HG03095 (cell line): ENCODE results near the gene MUC5B.

Source experiments
- ATAC-seq: cut with Tn5 transposase; IDR thresholded peaks from one replicate; pipeline ENCODE4 v1.9.1; 2021; ENCODE audit warnings: moderate library complexity; ENCODE audit not compliant: unreplicated experiment

Gene MUC5B

DNA sequence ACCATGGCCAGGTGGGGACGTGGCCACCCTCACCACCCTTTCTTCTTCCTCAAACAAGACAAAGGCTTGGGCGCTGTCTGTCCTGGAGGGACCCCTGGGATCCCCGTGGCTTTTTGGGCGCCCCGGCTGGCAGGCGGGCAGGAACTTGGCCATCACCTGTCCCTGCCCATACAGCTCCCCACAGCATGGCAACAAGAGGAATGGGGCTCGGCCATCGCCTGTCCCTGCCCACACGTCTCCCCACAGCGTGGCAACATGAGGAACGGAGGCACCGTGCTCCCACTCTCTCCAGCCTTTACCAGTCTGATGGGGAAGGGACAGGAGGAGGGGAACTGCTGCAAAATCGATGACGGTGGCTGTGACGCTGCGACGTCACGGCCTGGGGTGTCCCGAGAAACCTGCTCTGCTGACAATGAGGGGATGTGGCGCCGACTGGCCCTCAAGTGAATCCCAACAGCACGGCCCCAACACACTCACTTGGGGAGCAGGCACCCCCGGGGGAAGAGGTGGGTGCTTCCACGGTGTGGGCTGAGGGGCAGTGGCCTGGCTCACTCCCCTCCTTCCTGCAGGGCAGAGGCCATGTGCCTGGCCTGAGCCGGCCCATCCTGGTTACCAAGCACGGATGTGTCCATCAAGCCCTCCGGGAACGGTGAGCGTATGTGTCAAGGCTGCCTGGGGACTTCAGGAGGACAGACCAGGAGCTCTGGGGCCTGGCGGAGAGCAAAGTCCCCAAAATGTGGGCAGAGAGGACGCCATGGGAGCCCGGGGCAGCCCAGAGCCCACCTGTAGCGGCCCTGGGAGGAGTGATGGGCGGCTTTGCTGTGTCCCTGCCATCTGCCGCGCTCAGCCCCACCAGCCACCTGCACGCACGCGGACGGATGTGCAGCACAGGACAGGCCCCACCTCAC, 56.2 kb downstream of the MUC5B start:
- ATAC-seq: no peak

DNA sequence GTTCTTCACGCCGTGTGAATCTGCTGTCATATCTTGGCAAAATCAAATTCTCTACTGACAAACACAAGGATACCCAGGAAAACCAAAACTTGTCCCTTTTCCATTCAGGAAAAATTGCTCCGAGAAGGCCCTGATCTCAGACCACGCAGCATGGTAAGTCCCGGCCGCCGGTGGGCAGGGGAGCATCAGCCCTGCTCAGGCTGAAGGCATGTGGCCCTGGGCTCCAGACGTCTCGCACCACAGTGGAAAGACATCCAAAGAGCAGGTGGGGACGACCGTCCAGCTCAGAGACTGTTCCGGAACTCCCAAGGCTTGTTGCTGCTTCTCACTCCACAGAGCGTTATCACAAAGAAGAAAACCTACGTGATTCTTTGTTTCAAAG, 56.8 kb downstream of the MUC5B start:
- ATAC-seq: no peak

DNA sequence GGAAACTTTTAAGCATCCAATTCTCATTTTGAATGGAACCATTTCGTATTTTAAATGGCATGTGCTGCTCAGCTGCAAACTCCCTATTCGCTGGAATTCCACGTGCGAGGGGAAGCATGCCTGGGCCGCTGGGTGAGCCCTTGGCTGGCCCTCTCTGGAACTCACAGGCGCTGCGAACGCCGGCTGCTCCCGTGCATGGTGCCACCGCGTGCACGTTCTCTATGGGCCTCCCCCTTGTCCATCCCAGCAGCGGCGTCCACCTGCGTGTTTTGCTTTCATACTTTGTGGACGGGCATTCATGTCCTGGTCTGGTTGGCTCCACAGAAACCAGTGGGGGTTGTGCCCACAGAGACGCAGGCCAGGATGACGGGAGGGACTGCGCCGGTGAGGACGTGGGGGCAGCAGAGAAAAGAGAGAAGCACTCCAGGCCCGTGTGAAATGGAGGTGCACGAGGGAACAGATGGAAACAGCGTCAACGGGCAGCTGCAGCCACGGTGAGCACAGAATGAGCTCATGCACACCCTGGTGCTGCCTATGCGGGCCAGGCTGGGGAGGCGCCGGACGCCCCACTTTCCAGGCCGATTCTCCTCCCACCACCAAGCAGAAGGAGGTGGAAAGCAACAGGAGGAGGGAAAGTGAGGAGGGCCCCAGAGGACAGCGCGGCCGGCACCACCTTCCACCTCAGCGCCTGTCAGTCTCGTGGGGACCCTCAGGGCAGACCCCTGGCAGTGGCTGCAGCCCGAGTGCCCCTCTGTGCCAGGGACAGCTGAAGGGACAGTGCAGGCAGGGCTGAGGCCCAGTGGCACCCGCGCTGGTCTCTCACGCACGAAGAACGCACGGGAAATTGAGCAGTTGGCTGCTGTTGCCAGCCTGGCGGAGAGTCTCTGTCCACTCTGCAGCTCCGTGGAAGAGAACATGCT, 57.5 kb downstream of the MUC5B start:
- ATAC-seq: no peak

- ATAC-seq: no peak
These were observed 58.6 kb downstream of the MUC5B start for GRCh38 chr11:1281326-1281973.

DNA sequence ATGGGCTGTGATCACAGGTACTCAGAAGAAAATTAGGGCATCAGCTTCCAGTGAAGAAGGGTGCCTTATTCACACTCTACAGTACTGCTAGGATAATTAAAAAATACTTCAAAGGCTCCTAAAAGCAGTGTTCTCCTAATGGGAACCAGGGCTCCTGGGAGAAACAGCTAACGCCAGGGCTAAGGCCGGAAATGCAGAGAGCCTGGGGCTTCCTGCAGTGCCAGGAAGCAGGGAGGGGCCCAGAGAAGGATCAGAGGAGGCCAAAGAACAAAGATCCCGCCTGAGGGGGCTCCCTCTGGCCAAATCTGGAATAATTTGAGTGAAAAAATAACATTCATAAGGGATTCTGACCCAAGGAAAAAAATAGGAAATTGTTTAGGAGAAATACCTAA, 59.1 kb downstream of the MUC5B start:
- no peak for ATAC-seq

- ATAC-seq: no peak
These were observed 60.2 kb downstream of the MUC5B start for GRCh38 chr11:1283091-1283511.

DNA sequence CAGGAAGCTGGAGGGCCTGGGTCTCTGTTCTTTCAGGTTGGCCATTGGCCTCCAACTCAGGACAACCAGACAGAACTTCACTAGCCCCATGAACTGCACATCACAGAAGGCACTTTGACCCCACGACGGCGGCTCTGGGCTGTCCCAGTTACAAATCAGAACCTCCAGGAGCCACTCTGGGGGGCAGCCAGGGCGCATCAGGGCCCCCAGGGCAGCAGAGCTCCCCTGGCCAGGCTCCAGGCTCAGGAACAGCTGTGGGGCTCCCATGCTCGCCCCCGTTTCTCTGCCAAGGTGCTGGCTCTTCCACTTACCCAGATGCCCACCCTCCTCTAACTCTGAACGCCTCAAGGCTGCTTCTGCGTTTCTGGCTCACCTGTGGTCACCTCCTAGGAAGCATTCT, 61.0 kb downstream of the MUC5B start:
- no peak for ATAC-seq

- ATAC-seq: no peak
These were observed 62.5 kb downstream of the MUC5B start for GRCh38 chr11:1285316-1285744.

GRCh38 chr11:1285876-1286275, 63.0 kb downstream of the MUC5B start:
- no peak for ATAC-seq

- no peak for ATAC-seq
These were observed 65.1 kb downstream of the MUC5B start for GRCh38 chr11:1287928-1288327.

DNA sequence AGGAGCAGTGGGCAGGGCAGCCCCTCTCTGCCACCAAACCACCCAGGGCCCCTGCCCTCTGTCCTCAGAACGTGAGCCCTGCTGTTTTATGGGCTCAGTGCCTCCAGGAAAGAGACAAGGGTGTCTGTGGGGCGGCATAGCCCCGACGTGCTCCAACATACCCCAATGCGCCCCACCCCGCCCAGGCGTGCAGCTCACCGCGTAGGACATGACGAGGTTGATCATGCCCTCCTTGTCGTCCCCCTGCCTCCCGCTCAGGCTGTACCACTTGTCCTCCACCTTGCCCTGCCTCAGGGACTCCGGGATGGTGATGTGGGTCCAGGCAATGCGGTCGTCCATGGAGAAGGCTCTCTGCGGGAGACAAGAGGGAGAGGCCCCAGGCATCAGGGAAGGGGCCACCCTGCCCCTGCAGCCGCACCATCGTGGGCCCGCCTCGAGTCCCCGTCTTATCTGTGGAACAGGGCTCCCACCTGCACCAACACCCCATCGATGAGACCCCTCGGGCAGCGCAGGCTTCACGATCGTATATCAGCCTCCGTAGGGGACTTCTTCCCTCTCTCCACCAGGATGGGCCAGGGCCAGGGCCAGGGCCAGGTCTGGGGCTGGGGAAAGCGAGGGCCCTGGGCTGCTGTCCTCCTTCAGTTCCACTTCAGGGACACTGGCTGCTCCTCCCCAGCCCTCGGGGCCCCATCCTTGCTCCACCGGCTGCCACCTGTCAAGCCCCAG, 65.7 kb downstream of the MUC5B start:
- ATAC-seq: no peak

DNA sequence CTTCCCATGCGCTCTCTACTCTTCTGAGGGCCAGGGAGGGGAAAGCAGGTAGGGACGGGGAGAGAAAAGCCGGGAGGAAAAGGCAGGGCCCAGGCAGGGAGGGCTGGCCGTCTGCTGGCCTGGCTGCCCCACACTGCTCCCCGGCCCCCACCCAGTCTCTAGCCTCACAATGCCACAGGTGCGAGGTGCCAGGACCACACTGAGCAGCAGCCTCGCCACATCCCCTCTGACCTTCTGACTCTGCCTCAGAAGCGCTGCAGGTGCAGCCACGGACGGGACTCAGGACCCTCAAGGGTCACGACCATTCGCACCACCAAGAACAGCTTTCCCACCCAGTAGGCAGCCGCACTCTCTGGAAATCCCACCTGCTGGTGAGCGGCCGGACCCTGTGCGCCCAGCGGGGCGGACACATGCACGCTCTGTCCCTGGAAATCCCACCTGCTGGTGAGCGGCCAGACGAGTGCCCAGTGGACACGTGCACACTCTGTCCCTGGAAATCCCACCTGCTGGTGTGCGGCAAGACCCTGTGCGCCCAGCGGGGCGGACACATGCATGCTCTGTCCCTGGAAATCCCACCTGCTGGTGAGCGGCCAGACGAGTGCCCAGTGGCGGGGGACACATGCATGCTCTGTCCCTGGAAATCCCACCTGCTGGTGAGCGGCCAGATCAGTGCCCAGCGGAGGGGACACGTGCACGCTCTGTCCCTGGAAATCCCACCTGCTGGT, 66.5 kb downstream of the MUC5B start:
- no peak for ATAC-seq

DNA sequence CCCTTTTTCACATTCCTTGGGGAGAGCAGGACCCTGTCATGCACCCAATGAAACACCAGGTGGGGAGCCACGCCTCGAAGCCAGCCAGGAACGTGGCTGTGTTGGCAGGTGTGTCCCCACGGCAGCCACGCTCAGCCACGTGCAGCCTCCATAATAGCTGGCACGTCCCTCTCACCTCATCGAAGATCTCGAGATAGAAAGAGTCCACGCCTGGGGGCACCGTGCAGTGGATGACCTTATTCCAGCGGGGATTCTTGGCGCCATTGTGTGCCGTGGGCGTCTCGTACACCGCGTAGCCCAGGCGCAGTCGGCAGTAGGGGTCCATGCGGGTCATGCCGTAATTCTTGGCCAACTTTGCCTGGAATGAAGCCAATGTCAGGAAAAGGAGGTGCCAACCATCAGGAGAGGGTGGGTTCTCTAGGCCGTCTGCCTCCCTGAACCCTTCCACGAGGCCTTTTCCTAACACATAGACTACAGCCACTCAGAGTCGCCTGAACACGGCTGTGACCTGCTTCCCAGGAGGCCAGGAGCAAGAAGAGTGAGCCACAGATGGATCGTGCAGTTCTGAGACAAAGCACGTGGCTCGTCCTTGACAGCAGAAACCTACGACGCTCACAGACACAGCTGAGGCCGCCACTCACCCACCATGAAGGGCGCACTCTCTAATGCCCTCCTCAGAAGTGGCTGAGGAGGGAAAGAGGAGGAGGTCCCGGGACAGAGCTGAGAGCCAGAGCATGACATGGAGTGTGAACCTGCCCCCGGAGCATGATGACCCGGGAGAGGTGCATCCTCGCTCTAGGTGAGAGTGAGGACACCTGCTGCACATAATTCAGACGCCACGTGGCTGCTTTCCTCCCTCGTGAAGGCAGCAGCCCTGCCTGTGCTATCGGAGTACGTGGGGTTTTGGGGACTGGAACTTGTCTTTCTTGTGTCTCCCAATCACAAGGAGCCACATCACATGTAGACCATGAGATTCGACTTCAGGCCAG, 67.5 kb downstream of the MUC5B start:
- no peak for ATAC-seq

- ATAC-seq: no peak
These were observed 68.6 kb downstream of the MUC5B start for GRCh38 chr11:1291295-1292017.

DNA sequence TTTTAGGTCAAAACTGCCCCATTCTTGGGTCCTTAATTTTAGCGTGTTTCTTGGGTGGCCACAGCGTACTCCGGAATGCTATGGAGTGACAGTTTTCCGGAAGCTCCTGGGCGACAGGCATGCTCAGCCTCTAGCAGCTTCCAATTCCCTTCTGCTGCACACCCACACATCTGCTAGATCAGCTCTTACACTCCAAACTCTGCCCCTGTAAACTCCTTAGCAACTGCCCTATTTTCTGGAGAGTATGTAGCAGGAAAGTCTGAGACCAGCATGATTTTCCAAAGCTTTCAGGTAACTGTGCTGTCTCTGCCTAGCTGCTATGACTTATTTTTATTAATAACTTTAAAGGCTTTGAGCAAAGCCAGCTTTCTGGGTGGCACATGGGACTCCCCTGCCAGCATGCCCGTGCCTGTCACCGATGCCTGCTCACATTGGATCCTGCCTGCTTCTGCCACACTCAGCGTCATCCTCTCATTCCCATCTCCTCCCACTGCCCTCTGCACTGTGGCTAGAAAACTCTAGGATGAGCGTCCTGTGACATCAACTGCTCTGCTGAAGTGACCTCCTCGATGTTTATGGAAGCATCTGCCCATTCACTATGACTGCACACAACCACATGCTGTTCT, 69.3 kb downstream of the MUC5B start:
- ATAC-seq: no peak

GRCh38 chr11:1292644-1293618, 70.1 kb downstream of the MUC5B start:
- ATAC-seq: no peak

DNA sequence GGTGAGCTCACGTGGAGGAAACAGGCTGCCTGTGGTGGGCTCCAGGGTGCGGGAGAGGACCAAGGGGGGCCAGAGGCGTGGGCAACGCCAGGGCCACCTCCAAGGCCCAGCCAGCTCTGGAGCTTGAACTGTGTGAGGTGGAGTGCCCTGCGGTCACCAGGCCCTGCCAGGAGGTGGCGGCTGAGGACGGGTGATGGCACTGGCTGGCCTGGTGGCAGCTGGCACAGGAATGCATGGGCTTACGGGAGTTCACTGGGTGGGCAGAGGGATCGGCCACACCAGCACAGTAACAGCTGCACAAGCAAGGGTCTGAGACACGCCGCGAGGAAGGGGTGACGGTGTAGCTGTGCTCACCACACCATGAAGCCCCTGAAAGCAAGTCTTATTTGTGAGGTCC, 70.8 kb downstream of the MUC5B start:
- ATAC-seq: no peak
